GM15510 (cell line): ENCODE results near the gene RHOF.

ENCODE experiments used
- POLR2A ChIP-seq: IDR thresholded peaks from 3 replicates; pipeline ENCODE4 v1.6.1; 2011; ENCODE audit warnings: borderline replicate concordance; ENCODE audit not compliant: insufficient read length; ENCODE audit errors: extremely low read depth

Gene RHOF

DNA sequence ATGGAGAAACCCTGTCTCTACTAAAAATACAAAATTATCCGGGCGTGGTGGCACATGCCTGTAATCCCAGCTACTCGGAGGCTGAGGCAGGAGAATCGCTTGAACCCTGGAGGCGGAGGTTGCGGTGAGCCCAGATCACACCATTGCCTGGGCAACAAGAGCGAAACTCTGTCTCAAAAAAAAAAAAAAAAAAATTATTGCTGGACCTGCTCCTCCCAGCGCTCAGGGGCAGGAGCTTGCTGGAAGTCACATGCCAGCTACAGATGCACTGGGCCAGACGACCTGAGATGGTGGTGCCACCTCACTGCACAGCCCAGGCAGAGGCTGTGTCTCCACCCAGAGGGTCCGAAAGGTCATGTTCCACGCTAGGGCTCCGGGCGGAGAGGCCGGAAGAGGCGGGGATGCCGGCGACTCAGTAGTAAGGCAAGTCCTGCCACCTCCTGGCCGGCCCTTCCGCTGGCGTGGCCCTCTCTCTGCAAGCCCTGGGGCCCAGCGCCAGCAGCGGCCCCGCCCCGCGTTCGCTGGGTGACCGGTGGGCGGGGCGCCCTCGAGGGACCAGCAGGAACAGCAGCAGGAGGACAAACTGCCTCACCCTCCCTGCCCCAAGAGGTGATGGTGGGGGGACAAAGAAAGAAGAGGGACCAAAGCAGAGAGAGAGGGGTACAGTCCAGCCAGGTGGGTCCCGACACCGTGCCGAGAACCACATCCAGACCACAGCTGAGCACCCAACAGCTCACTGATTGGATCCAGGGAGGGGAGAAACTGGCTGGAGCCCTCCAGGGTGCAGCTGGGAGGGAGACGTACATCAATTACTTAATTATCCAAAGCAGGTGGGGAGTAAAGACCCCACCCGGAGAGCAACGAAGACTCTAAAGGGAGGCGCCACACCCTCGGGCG, 3.6 kb upstream of the RHOF start:
- no peak for TF ChIP-seq POLR2A

DNA sequence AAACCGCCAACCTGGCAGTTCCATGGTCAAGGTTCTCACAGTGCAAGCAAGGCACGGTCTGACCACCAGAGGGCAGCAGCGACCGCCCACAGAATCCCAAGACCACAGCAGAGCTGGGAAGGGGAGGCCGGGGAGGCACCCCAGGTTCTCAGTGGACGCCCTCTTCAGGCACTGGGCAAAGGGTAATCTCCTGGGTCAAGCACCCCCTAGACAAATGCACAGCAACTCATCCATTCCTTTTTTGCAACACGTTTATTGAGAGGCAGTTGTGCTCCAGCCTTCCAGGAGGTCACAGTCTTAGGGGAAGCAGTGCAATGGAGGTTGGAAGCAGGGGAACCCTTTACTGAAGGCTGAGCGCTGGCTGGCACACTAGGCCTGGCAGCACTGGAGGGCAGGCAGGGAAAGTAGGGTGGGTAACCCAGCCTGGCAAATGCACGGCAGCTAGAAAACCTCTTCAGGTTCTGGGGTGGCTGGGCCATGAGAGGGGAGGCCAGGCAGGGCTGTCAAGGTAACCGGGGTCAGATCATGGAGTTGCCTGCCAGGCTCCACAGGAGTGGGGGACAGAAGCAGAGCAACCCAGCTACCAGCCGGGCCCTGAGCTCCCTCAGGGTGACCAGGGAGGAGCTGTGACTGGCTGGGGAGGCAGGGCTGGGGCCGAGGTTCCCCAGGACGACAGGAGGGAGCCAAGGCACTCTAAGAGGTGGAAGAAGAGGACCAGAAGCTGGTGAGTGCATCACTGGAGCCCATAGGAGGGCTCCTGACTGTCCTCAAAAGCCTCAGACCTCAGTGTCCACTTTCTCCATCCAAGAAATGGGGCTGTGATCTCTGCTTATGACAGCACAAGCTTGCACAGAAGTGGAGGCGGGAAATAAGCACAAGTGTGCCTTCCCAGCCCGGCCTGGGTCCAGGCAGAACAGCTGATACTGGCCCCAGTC, 1.8 kb upstream of the RHOF start:
- no peak for TF ChIP-seq POLR2A

DNA sequence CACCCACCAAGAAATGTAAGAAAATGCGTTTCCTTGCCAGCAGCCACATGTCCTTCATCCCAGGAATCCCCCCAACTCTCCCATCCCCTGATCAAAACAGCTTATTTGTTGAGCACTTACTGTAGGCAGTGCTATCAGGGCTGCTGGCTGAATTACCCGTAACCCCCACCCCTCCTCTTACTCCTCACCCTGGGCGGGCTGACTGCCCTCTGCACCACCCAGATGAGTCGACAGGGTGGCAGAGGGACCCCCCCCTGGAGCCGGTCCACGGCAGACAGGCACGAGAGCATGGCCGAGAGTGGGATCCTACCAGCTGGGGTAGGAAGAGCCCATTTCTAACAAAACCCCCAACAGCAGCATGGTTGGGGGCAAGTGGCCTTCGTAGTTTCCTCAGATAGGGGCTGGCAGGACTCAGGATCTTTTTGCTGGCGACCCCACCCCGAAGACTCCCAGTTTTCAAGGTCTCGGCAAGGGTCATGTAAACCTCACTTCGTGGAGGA, 1.1 kb upstream of the RHOF start:
- no peak for TF ChIP-seq POLR2A

DNA sequence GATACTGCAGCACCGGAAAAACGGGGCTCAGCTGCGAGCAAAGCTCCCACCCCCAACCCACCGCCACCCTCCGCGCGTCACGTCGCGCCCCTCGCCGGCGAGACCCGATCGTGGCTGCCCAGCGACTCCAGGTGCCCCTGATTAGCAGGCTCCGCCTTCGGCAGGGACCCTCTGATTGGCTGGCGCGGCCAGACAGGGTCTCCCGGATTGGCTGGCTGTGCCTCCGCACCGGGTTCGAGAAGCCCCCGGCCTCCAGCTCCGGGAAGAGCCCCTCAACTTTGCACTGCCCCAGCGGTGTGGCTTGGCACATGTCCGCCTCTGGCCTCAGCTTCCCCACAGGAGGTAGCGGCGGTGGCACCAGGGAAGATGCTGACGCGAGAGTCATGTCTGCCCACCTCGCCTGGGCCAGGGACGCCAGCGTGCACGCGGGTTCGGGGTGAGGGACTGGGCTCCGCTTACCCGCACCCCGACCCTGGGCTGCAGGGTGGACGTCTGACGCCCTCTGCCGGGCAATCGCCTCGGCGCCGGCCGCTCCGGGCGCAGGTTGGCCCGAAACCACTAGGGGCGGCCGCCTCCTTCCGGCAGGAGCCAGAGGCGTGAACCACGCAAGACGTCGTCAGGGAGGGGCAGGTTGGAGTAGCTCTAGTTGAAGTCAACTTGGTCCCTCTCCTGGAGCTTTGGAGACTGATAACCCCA, 498 bp upstream of the RHOF start:
- TF ChIP-seq POLR2A: peak; percentile 29

DNA sequence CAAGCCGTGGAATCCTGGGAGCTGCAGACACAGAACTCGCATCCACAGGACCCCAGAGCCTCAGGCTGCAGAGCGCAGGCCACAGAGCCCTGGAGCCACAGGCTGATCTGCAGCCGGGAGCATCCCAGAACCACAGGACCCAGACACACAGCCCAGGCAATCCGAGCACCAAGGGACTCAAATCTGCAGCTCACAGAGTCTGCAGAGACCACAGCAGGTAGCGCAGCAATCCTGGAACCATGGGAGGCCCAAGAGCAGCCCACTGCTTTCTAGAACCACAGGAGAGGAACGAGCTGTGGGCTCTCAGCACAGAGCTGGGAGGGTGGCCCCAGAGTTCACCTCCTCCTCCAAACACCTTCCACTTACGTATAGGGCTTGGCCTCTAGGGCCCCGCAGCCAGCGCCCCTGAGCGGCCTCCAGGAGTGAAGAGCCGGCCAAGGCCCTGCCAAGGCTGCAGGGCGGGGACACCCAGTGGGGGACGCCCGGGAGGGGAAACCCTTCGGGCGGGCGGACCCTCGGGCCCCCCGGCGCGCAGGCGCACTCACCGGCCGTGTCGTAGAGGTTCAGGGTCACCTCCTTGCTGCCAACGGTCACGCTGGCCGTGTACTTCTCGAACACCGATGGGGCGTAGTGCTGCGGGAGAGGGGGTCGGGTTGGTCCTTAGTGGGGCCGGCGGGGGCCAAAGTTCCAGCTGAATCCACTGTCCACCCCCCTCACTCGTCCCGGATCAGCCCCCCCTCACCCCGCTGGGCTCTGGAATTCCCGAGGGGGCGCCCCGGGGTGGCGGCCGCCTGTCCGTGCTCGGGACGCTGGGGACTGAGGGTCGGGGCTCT, 665 bp downstream of the RHOF start:
- TF ChIP-seq POLR2A: peak; percentile 21

DNA sequence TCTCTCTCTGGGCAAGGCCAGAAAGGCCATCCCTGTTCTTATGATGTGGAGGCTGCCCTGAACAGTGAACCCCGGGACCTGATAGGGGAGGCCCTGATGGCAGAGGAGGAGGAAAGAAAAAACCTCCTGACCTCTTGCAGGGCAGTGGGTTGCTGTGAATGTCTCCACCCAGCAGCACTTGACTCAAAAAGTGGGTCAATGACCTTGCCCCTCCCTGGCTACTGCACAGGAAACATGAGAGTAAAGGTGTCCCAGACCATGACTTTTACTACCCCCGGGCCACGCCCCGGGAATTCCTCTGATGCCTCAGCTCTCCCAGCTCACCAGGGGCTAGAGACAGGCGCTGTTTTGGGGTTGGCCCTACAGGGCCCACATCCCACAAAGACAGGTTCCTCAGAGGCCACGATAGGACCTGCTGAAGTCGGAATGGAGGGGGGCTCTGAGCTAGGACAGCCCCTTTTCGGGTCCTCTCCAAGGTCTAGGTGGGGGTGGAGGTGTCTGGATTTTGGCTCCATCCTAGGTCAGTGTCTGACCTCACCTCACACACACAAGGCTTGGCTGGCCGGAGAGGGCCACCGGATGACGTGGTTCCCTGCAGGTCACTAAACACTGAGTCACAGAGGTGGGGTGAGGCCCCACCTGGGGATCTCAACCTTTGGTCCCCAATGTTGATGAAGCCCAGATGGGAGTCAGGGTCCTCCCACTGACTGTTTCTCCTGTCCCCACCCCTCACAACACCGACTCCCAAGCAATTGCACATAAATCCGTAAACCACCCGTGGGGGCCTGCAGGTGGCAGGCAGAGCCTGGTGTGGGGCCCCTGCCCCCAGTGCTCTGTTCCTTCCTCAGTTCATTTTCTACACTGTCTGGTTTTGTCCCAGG, 1.6 kb downstream of the RHOF start:
- TF ChIP-seq POLR2A: no peak

DNA sequence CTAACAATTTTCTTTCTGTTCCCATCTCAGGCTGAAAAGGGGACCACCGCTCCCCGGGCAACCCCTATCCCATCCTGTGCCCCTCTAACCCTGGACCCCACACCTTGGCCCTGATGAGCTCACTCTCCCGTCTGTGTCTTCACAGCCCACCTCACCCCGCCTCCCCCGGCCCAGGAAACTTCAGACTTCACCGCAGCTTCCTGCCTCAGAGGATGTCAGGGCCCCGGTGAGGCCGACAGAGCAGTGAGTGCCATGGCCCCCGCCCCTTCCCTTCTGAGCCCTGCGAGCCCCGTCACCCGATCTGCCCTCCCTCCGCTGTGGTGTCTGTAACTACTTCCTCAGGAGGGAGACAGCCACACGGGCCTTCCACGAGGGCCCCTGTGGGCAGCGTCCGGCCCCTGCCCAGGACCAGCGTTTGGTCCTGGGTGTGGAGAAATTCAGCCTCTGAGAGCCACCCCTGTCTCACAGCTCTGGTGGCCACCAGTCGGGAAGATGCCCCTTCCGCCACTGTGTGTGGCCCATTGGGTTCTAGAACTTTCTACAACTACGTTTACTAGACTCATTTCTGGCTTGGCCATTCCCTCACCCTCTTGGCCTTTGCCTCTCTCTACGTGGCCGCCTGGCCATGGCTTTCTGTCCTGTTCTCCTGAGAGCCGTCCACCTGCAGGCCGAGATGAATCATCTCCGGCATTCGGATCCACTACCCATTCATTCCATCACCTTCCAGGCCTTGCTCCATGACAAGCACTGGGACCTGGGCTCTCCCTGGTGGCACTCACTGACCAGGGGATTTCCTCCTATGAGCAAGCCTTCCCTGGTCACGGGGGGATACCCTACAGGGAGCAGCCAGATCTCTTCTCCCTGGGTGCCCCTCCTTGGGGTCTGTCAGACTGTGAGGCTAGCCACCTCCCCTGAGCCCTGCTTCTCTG, 3.4 kb downstream of the RHOF start:
- peak; percentile 65 for TF ChIP-seq POLR2A

DNA sequence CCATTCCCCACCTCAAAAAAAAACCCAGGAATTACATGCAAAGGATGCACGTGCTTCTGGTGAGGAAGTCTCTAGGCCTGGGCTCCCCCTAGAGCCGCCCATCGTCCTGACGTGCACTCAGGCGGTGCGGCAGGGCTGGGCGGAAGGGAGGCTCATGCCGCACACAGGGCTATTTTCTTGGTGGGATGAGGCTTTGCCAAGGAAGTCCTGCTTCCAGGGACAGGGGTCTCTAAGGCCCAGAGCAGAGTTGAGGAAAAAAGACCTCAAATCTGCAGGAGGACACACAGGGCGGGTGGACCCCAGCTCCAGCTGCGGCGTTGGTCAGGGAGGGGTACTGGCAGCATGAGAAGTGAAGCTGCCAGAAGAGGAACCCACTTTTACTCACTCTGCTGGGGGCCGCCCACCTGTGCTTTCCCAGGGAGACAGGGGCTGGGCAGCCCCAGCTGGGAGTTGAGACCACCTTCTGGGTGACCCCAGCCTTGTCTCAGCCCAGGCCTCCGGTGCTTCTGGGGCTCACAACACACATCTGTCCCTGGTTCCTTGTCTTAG, 4.2 kb downstream of the RHOF start:
- peak; percentile 33 for TF ChIP-seq POLR2A

DNA sequence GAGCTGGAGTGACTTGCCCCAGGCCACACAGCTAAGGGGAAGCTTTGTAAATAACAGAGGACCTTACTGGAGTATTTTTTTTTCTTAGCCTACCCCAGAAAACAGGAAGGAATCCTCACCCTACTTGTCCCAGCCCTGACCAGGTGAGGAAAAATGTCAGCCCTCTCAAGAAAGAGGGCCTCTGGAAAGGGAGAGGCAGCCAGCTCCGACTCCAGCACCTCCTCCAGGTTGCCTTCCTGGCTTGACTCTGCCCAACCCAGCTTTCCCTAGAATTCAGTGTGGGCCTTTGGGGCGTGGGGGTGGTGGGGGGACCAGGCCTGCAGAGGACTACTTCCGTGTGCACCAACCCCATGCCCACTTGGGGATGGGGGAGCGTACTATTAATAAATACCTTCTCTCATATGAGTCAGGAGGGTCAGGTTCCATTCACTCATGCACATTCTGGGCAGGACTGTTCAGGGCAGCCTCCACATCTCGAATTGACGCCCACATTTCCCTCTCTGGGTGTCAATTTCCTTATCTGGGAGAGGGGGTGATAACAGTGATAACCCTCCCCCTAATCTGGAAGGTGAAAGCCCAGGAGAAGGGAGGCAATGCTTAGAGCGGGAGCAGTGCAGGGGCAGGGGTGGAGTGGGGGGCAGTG, 5.2 kb downstream of the RHOF start:
- TF ChIP-seq POLR2A: no peak

DNA sequence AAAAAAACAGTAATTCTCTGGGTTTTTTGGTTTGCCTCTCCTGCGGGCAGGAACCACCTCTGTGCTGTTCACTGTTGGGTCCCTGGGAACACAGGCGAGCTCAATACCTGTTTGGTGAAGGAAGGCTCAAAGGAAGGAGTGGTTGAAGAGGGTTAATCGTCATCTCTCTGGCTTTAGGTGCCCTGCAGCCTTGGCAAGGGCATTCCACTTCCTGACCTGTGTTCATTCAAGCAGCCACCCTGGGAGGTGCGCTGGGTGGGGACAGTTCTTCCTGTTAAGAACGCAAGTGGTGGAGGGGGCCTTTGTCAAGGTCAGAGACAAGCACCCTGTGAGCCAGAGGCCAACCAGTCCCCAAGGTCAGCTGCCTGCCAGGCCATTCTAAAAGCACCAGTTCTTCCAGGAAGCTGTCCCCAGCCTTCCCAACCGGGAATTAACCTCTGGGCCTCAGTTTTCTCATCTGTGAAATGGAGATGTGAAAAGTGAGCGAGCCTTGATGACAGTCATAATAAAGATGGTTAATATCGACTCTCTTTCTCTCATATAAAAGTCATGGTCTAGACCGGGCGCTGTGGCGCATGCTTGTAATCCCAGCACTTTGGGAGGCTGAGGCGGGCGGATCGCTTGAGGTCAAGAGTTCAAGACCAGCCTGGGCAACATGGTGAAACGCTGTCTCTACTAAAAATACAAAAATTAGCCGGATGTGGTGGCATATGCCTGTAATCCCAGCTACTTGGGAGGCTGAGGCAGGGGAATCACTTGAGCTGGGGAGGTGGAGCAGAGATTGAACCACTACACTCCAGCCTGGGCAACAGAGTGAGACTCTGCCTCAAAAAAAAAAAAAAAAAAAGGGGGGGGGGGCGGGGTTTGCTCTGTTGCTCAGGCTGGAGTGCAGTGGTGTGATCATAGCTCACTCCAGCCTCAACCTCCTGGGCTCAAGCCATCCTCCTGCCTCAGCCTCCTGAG, 6.1 kb downstream of the RHOF start:
- TF ChIP-seq POLR2A: no peak
